ENCODE data around the gene DNAH14. TPM values are rescaled to one million over a fixed set of nuclear protein-coding genes. Genes with fewer than 3 reads are reported as not detected.
"Not testable (repeated sequence)": the region's sequence is repeated elsewhere in the genome, so short reads cannot be mapped to it uniquely, and the experiment has no call there.

DNAH14 gene
- total RNA-seq, 3 donors from 2014 or later, result 6.1 to 38.6 (median 23.9) TPM

DNA sequence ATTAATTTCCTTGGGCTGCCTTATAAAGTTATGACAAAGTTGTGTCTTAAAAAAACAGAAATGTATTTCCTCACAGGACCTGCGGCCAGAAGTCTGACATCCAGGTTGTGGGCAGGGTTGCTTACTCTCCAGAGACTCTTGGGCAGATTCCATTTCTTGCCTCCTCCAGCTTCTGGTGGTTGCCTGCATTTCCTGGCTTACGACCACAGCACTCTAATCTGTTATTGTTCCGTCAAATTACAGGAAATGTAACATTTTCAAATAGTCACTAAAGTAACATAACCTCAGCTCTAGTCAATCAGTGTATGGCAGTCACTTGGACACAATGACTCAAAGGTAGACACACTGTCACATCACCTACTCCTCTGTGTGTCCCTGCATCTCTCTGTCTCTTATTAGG is 226.8 kb downstream of the DNAH14 start:
- Histone ChIP-seq H3K27ac (no peak overlapping the region), H3K36me3 (no peaks in the 10 kb centered on the region), H3K9me3 (no peaks in the 10 kb centered on the region), H3K27me3 (no peaks in the 10 kb centered on the region), H3K4me3 (no peak overlapping the region), H3K4me1 (no peaks in the 10 kb centered on the region)
- intact Hi-C loops (cut with DNase I; ENCODE audit: low total_unique reads), result no loop called here
- no peak for DNase-seq (ENCODE audit: low spot score in 2 of 2)
- TF ChIP-seq, protein P1, sequence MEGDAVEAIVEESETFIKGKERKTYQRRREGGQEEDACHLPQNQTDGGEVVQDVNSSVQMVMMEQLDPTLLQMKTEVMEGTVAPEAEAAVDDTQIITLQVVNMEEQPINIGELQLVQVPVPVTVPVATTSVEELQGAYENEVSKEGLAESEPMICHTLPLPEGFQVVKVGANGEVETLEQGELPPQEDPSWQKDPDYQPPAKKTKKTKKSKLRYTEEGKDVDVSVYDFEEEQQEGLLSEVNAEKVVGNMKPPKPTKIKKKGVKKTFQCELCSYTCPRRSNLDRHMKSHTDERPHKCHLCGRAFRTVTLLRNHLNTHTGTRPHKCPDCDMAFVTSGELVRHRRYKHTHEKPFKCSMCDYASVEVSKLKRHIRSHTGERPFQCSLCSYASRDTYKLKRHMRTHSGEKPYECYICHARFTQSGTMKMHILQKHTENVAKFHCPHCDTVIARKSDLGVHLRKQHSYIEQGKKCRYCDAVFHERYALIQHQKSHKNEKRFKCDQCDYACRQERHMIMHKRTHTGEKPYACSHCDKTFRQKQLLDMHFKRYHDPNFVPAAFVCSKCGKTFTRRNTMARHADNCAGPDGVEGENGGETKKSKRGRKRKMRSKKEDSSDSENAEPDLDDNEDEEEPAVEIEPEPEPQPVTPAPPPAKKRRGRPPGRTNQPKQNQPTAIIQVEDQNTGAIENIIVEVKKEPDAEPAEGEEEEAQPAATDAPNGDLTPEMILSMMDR (IDR thresholded peaks at IDR 0.05), result no peak
- TF ChIP-seq POLR2AphosphoS5 (IDR thresholded peaks at IDR 0.05), result no peak
- TF ChIP-seq POLR2A (IDR thresholded peaks at IDR 0.05), result no peak

DNA sequence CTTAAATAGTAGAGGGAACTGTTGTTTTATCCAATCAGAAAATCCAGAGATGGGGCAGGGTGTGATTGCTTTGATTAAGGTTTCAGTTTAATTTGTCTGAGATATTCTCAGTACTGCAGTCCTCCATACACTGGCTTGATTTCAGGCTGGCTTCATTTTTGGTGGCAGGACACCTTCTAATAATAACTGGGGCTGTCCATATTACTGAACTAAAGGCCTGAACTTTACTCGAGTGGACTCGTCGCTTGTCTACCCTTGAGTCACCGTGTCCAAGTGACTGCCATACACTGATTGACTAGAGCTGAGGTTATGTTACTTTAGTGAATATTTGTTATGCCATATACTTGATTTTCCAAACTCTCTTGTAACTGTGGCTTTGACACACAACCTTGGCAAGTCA is 228.8 kb downstream of the DNAH14 start:
- no peak for DNase-seq (ENCODE audit: low spot score in 2 of 2)
- TF ChIP-seq POLR2AphosphoS5 (IDR thresholded peaks at IDR 0.05) (no peak), POLR2A (IDR thresholded peaks at IDR 0.05) (no peak)
- TF ChIP-seq, protein P1 (IDR thresholded peaks at IDR 0.05), result no peak
- H3K27me3 ChIP-seq, result no peaks in the 10 kb centered on the region
- intact Hi-C loops (cut with DNase I; ENCODE audit: low total_unique reads), result no loop called here
- H3K4me3 ChIP-seq, result no peak overlapping the region
- H3K9me3 ChIP-seq, result no peaks in the 10 kb centered on the region
- no peaks in the 10 kb centered on the region for H3K36me3 ChIP-seq
- no peak overlapping the region for H3K27ac ChIP-seq
- no peaks in the 10 kb centered on the region for H3K4me1 ChIP-seq

DNA sequence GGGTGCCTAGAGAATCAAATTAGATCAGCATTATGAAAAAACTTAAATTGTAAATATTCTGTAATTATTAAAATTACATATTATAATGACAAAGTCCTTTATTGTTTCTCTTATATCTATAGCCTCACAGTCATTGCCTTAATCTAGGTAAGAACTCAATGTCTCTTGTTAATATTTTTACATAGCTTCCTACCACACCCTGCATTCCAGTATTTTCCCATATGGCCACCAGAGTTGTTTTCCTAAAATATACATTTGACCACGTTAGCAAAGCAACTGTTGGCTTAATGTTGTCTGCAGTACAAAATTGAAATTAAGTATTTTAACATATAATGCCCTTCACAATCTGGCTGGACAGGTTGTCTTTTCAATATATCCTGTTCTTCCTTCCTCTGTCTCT is 230.3 kb downstream of the DNAH14 start:
- Histone ChIP-seq H3K27me3 (no peaks in the 10 kb centered on the region), H3K4me1 (no peaks in the 10 kb centered on the region), H3K36me3 (no peaks in the 10 kb centered on the region), H3K9me3 (no peaks in the 10 kb centered on the region), H3K27ac (no peak overlapping the region), H3K4me3 (no peak overlapping the region)
- no peak for DNase-seq (ENCODE audit: low spot score in 2 of 2)
- TF ChIP-seq POLR2AphosphoS5 (IDR thresholded peaks at IDR 0.05), result no peak
- TF ChIP-seq, protein P1 (IDR thresholded peaks at IDR 0.05), result no peak
- no peak for TF ChIP-seq POLR2A (IDR thresholded peaks at IDR 0.05)
- intact Hi-C loops (cut with DNase I; ENCODE audit: low total_unique reads), result no loop called here

DNA sequence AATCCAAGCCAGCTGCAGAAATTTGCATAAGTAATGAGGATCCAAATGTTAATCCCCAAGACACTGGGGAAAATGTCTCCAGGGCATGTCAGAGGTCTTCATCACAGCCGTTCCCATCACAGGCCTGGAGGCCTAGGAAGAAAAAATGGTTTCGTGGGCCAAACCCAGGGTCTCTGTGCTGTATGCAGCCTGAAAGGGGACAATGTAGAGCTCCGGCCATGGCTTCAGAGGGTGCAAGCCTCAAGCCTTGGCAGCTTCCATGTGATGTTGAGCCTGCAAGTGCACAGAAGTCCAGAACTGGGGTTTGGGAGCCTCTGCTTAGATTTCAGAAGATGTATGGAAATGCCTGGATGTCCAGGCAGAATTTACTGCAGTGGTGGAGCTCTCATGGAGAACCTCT is 247.9 kb downstream of the DNAH14 start:
- intact Hi-C loops (cut with DNase I; ENCODE audit: low total_unique reads); H3K4me3 ChIP-seq; DNase-seq (ENCODE audit: low spot score in 2 of 2); H3K27ac ChIP-seq; H3K4me1 ChIP-seq; H3K27me3 ChIP-seq; H3K36me3 ChIP-seq: not testable (repeated sequence)
- H3K9me3 ChIP-seq, result peaks cover 13 to 48% of the 10 kb centered on the region in 2 donors

DNA sequence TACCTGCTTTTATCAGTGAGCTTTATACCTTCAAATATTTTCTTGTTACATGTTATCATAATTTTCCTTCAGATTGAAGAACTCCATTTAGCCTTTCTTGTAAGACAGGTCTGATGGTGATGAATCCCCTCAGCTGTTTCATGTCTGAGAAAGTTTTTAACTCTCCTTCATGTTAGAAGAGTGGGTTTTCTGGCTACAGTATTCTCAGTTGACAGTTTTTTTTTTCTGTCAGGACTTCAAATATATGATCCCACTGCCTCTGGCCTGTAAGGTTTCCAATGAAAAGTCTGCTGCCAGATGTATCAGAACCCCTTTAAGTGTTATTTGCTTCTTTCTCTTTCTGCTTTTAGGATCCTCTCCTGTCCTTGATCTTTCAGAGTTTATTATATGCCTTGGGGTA is 250.2 kb downstream of the DNAH14 start:
- no peaks in the 10 kb centered on the region for H3K27me3 ChIP-seq
- H3K36me3 ChIP-seq, result no peaks in the 10 kb centered on the region
- TF ChIP-seq POLR2A (IDR thresholded peaks at IDR 0.05) (no peak), POLR2AphosphoS5 (IDR thresholded peaks at IDR 0.05) (no peak)
- TF ChIP-seq, protein P1 (IDR thresholded peaks at IDR 0.05), result no peak
- intact Hi-C loops (cut with DNase I; ENCODE audit: low total_unique reads), result no loop called here
- no peak overlapping the region for H3K27ac ChIP-seq
- no peak overlapping the region for H3K4me3 ChIP-seq
- peaks cover 13 to 48% of the 10 kb centered on the region in 2 donors for H3K9me3 ChIP-seq
- DNase-seq (ENCODE audit: low spot score in 2 of 2), result no peak
- H3K4me1 ChIP-seq, result no peaks in the 10 kb centered on the region

DNA sequence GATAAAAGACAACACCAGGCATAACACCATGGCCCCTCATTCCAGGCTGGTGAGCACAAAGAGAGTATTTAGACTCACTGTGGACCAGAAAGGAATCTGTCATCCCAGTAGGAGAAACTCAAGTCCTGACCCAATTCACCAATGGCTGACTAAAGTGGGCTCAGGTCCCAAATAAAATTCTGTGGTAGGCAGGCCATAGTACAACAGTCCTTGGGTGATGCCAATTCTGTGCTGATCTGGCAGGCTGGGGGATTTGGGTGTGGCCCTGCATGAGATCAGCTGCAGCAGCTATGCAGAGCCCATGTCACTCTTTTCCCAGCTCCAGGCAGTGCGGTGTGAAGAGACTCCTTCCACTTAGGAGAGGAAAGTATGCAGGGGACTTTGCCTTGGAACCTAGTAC is 253.2 kb downstream of the DNAH14 start:
- H3K27ac ChIP-seq, result no peak overlapping the region
- H3K9me3 ChIP-seq, result peaks cover 6 to 29% of the 10 kb centered on the region in 2 donors
- TF ChIP-seq POLR2AphosphoS5 (IDR thresholded peaks at IDR 0.05) (no peak), POLR2A (IDR thresholded peaks at IDR 0.05) (no peak)
- TF ChIP-seq, protein P1 (IDR thresholded peaks at IDR 0.05), result no peak
- H3K36me3 ChIP-seq, result no peaks in the 10 kb centered on the region
- H3K4me3 ChIP-seq, result no peak overlapping the region
- intact Hi-C loops (cut with DNase I; ENCODE audit: low total_unique reads), result no loop called here
- no peaks in the 10 kb centered on the region for H3K27me3 ChIP-seq
- no peak for DNase-seq (ENCODE audit: low spot score in 2 of 2)
- H3K4me1 ChIP-seq, result no peaks in the 10 kb centered on the region

All from breast epithelium (tissue), 4 donors.